B cell (primary cell): ENCODE data around the gene CAMTA1.

Experiments
- EZH2 ChIP-seq: IDR thresholded peaks from 2 replicates; pipeline ENCODE4 v1.6.1; 2012; ENCODE audit warnings: borderline replicate concordance, low read depth, mild to moderate bottlenecking, moderate library complexity, low read length; ENCODE audit not compliant: insufficient read depth, poor library complexity, severe bottlenecking
- TF ChIP-seq, protein P1 (sequence below): fragments of 200-600 bp; IDR thresholded peaks from one replicate; pipeline ENCODE4 v1.8.0; 2022; ENCODE audit warnings: antibody characterized with exemption, mild to moderate bottlenecking

- TF ChIP-seq, protein P1, sequence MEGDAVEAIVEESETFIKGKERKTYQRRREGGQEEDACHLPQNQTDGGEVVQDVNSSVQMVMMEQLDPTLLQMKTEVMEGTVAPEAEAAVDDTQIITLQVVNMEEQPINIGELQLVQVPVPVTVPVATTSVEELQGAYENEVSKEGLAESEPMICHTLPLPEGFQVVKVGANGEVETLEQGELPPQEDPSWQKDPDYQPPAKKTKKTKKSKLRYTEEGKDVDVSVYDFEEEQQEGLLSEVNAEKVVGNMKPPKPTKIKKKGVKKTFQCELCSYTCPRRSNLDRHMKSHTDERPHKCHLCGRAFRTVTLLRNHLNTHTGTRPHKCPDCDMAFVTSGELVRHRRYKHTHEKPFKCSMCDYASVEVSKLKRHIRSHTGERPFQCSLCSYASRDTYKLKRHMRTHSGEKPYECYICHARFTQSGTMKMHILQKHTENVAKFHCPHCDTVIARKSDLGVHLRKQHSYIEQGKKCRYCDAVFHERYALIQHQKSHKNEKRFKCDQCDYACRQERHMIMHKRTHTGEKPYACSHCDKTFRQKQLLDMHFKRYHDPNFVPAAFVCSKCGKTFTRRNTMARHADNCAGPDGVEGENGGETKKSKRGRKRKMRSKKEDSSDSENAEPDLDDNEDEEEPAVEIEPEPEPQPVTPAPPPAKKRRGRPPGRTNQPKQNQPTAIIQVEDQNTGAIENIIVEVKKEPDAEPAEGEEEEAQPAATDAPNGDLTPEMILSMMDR, result no peak
- no peak for TF ChIP-seq EZH2
Measured at GRCh38 chr1:7234471-7234755, 449.2 kb downstream of the CAMTA1 start.
